SU-DHL-6 (cell line): Measurements from ENCODE around the gene ISG20L2.

Source experiments
- CTCF ChIP-seq: fragments of 200-600 bp; sonication (generic); IDR thresholded peaks from one replicate; pipeline ENCODE4 v1.5.1; 2017; ENCODE audit warnings: antibody characterized with exemption, mild to moderate bottlenecking, low read length, moderate library complexity; ENCODE audit not compliant: insufficient read depth, poor library complexity, severe bottlenecking
- EZH2phosphoT487 ChIP-seq: fragments of 200-600 bp; sonication (generic), shearing (Covaris generic); conservative IDR thresholded peaks from 2 replicates; pipeline ENCODE4 v1.6.1; 2018; ENCODE audit warnings: mild to moderate bottlenecking, antibody characterized with exemption, low read length, moderate library complexity, mixed read lengths

DNA sequence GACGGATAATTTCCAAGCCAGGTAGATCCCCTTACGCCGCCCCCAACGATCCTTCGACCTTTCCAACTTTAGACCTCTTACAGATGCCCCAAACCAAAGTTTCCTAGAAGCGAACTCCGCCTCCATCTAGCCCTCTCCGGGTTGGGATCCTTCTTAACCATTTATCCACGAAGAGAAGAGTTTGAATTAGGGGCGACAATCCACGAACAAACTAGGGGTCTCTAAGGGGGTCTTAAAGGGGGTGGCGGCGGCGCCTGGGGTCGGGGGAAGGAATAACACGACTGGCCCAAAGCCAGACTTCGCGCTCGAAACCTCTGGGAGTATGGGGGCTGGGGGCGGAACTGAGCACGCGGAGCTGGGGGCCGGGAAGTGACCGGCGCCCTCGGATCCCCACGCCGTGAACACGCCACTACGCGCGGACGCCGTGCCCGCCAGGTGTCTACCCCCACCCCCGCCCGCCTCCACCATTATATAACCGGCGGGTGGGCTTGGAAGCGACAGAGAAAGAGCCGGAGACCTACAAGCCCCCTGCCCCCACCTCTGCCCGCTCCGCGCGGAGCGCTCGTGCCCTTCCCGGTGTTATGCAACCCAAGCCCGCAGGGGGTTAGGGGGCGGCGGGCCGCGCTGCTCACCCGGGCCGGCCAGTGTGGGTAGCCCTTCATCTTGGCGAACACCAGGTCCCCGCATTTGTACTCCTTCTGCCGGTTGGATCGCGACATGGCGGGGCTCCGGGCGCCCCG is 22.3 kb upstream of the ISG20L2 start:
- TF ChIP-seq CTCF (no peak), EZH2phosphoT487 (no peak)
